HG03520 (cell line): ENCODE measurements around the gene HDAC11.

Experiments used
- ATAC-seq: cut with Tn5 transposase; IDR thresholded peaks from one replicate; pipeline ENCODE4 v1.9.1; 2021; ENCODE audit warnings: mild to moderate bottlenecking, moderate library complexity; ENCODE audit not compliant: unreplicated experiment

Gene HDAC11

GRCh38 chr3:13539671-13540070, 59.6 kb downstream of the HDAC11 start:
- ATAC-seq = no peak

GRCh38 chr3:13540297-13540995, 60.3 kb downstream of the HDAC11 start:
- no peak for ATAC-seq

- ATAC-seq = no peak
Measured at GRCh38 chr3:13541691-13542090, 61.6 kb downstream of the HDAC11 start.

GRCh38 chr3:13542142-13542541, 62.0 kb downstream of the HDAC11 start:
- no peak for ATAC-seq

GRCh38 chr3:13543253-13543652, 63.1 kb downstream of the HDAC11 start:
- ATAC-seq = no peak

GRCh38 chr3:13544293-13544831, 64.3 kb downstream of the HDAC11 start:
- ATAC-seq = no peak

GRCh38 chr3:13544951-13545651, 65.0 kb downstream of the HDAC11 start:
- ATAC-seq = no peak

- ATAC-seq = no peak
Measured at GRCh38 chr3:13545952-13546454, 65.9 kb downstream of the HDAC11 start.

- ATAC-seq = no peak
Measured at GRCh38 chr3:13546667-13547171, 66.6 kb downstream of the HDAC11 start.

GRCh38 chr3:13547591-13548371, 67.7 kb downstream of the HDAC11 start:
- ATAC-seq = no peak

GRCh38 chr3:13548696-13549622, 68.9 kb downstream of the HDAC11 start, which contains the start of gene FBLN2:
FBLN2 (plus strand) TSS chr3:13549125; CDS start chr3:13570356, 21,231 bp downstream.
- ATAC-seq = no peak

GRCh38 chr3:13549623-13550422, 69.7 kb downstream of the HDAC11 start:
- no peak for ATAC-seq

- ATAC-seq = no peak
Measured at GRCh38 chr3:13550423-13550690, 70.3 kb downstream of the HDAC11 start.

GRCh38 chr3:13550791-13551360, 70.8 kb downstream of the HDAC11 start:
- no peak for ATAC-seq

- no peak for ATAC-seq
Measured at GRCh38 chr3:13552857-13553652, 72.9 kb downstream of the HDAC11 start.

- no peak for ATAC-seq
Measured at GRCh38 chr3:13553686-13554085, 73.6 kb downstream of the HDAC11 start.

GRCh38 chr3:13555753-13556152, 75.6 kb downstream of the HDAC11 start:
- no peak for ATAC-seq
